Gastrocnemius medialis (tissue), 4 donors: ENCODE data around the gene NSMF.

Source experiments
- CTCF ChIP-seq, 5 experiments: fragments of 450-650 bp in 3 of 5; fragments of 200-600 bp in 2 of 5; sonication (generic) in 2 of 5; IDR thresholded peaks in 4 of 5; conservative IDR thresholded peaks in 1 of 5; 1 replicate in 4 of 5; 2 replicates in 1 of 5; pipeline ENCODE4 v1.5.1; 2016 to 2019; ENCODE audit warnings: antibody characterized with exemption in 5 of 5, mild to moderate bottlenecking in 3 of 5, moderate library complexity in 3 of 5
- POLR2A ChIP-seq, 2 donors: fragments of 450-650 bp; IDR thresholded peaks; one replicate each; pipeline ENCODE4 v1.6.1; 2017; ENCODE audit warnings: antibody characterized with exemption in 2 of 2, mild to moderate bottlenecking in 2 of 2, moderate library complexity in 2 of 2

GRCh38 chr9:137411260-137411644 lies 47.9 kb downstream of the NSMF start:
- TF ChIP-seq CTCF (IDR thresholded peaks at IDR 0.05 in 4 of 5, conservative IDR thresholded peaks at IDR 0.05 in 1 of 5) = no peak
- TF ChIP-seq POLR2A (IDR thresholded peaks at IDR 0.05) = no peak
